Measurements from ENCODE around the gene ROBO1. TPM values are rescaled to one million over a fixed set of nuclear protein-coding genes. Genes with fewer than 3 reads are reported as not detected.

ROBO1 gene
- total and polyA plus RNA-seq, 2 of the 8 experiments (the other 6 are each of a cell fraction or from before 2014, with no cell fraction given), result 51.4 to 91.0 TPM

GRCh38 chr3:78900426-78900825 lies 867.4 kb downstream of the ROBO1 start (continued):
- TF ChIP-seq TBP (IDR thresholded peaks at IDR 0.05; ENCODE audit: low read depth, low read length), result no peak

DNA sequence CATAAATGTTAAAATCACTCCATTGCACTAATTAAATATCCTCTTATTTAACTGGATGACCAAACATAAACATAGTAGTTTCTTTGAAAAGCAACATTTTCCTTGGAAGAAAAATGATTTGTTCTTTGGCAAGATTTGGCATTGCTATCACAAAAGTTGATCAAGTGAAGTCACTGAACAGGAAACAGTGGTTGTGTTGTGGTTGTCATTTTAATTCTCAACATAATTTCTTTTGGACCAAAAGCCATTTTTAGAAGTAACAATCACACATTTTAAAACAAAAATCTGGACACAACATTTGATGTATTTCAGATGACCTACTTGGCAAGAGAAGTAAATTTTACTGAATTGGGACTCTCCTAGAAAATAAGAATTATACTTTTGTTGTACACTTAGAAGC lies 872.3 kb downstream of the ROBO1 start:
- Histone ChIP-seq H3K79me2 (ENCODE audit: control insufficient read depth in 1 of 2, insufficient read depth in 2 of 2, low read length in 2 of 2) (peaks cover 0 to 41% of the 10 kb centered on the region in 2 experiments; a peak in 2 of 4 replicates), H3K9me3 (ENCODE audit: insufficient read depth in 2 of 2, low read depth in 1 of 2, low read length in 1 of 2) (no peaks in the 10 kb centered on the region), H4K8ac (ENCODE audit: extremely low read depth, insufficient read depth, low read length) (no peak overlapping the region), H3K9ac (replicated peaks in 1 of 4; ENCODE audit: extremely low read depth in 1 of 4, low read depth in 3 of 4, low read length in 3 of 4) (no peak overlapping the region), H2BK12ac (ENCODE audit: low read depth, low read length) (no peak overlapping the region), H2AK5ac (ENCODE audit: low read depth, low read length) (no peak overlapping the region), H3K14ac (ENCODE audit: insufficient read length) (no peak overlapping the region), H4K5ac (ENCODE audit: insufficient read length, low read depth, low read length) (no peak overlapping the region), H2BK15ac (ENCODE audit: low read length) (no peak overlapping the region), H3K4me3 (ENCODE audit: extremely low read depth in 1 of 4, insufficient read depth in 2 of 4, low read depth in 3 of 4, low read length in 4 of 4) (no peak overlapping the region), H3K4ac (replicated peaks; ENCODE audit: insufficient read length, low read depth, low read length) (no peak overlapping the region), H3K27me3 (replicated peaks in 1 of 4; ENCODE audit: control insufficient read depth in 3 of 4, extremely low read depth in 1 of 4, insufficient read depth in 3 of 4, low read length in 3 of 4) (no peaks in the 10 kb centered on the region), H3K23me2 (ENCODE audit: low read depth, low read length) (no peaks in the 10 kb centered on the region), H3K79me1 (ENCODE audit: low read depth, low read length) (peaks cover 2% of the 10 kb centered on the region; the same call in 1 of the 2 replicates), H3K36me3 (ENCODE audit: control insufficient read depth in 2 of 4, insufficient read depth in 4 of 4, low read length in 3 of 4) (no peaks in the 10 kb centered on the region), H3K4me1 (replicated peaks in 1 of 4; ENCODE audit: control insufficient read depth in 3 of 4, insufficient read depth in 4 of 4, low read length in 3 of 4) (peaks cover 0 to 9% (median 7%) of the 10 kb centered on the region in 4 experiments; a peak in 2 of 7 replicates), H2AFZ (ENCODE audit: low read length) (no peak overlapping the region), H3K56ac (replicated peaks; ENCODE audit: insufficient read length, low read depth, low read length) (no peak overlapping the region), H3K18ac (ENCODE audit: extremely low read depth, low read length) (no peak overlapping the region), H2BK20ac (ENCODE audit: low read length) (no peak overlapping the region), H2BK5ac (ENCODE audit: low read depth, low read length) (no peak overlapping the region), H2BK120ac (replicated peaks; ENCODE audit: low read depth, low read length) (no peak overlapping the region), H3K4me2 (ENCODE audit: insufficient read depth in 1 of 2, low read depth in 2 of 2, low read length in 2 of 2) (no peak overlapping the region), H3K27ac (ENCODE audit: low read depth, low read length) (no peak overlapping the region), H4K91ac (replicated peaks; ENCODE audit: insufficient read length, low read length) (no peak overlapping the region), H4K20me1 (replicated peaks in 1 of 2; ENCODE audit: control insufficient read depth in 1 of 2, insufficient read depth in 2 of 2, low read length in 2 of 2) (peaks cover 0 to 2% of the 10 kb centered on the region in 2 experiments), H3K23ac (ENCODE audit: insufficient read length) (no peak overlapping the region)
- no peak for DNase-seq (ENCODE audit: low read depth in 1 of 2, low spot score in 2 of 2)
- ChIA-PET CTCF (ENCODE audit: partially characterized antibody) (no interaction called here), POLR2A (ENCODE audit: partially characterized antibody) (no interaction called here)
- peak; percentile 28 for FAIRE-seq
- no peak for TF ChIP-seq POLR2AphosphoS5 (IDR thresholded peaks at IDR 0.05; ENCODE audit: low read depth, low read length)
- no peak for TF ChIP-seq MAX (IDR thresholded peaks at IDR 0.05)
- no peak for TF ChIP-seq BCL11A (IDR thresholded peaks at IDR 0.05; ENCODE audit: low read depth in 2 of 2, low read length in 2 of 2)
